Stimulated activated CD4-positive, alpha-beta T cell treated with anti-CD3 and anti-CD28 coated beads, Interleukin-1b, Interleukin-23, amount 100 ng/mL, for 1 hour (primary cell): ENCODE data around the gene LRRC47.
"Not testable (repeated sequence)": the region's sequence is repeated elsewhere in the genome, so short reads cannot be mapped to it uniquely, and the experiment has no call there.

Experiments
- DNase-seq, 2 donors: peaks; one replicate each; pipeline ENCODE4 v3.0.0-alpha.2; 2020; ENCODE audit warnings: low read depth in 2 of 2

LRRC47 gene

GRCh38 chr1:3772027-3772714 lies 24.1 kb downstream of the LRRC47 start:
- DNase-seq = peak; percentile 67 to 77

DNA sequence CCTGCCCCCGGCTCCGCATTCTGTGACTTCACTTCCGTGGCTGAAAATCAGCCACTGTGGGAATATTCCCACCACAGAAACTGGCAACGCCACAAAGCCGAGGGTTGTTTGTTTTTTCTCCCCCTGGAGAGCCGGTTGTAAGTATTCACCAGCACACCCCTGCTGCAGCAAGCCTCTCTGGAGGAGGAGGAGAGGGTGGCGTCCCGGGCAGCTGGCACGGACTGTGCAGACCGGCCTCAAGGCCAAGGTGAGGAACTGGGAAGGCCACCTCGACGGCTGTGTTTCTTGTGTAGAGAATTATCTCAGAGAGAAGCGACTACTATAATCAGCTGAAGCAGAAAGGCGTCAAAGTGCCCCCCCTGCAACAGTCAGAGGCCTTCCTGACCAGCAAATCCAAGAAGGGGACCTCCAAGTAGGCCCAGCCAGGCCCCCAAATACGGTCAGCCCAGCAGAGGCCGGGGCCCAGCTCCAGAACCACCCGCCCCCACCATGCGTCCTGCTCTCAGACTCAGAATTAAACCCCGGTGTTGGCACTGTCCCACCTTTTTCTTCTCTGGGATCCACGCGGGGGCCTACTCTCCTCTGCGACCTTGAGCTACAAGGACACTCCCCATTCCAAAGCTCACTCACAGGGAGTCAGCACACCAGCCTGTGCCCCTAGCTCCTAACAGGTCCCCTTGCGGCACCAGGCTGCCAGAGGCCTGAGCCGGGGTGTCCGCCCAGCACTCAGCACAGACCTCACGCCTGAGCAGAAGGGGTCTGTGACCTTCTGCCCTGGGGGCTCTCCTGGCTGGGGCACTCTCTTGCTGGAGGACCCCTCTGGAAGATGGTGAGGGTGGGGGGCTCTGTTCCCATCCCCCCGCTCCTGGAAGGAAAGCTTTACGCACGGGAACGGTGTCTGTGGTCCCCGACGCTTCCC lies 24.9 kb downstream of the LRRC47 start:
- DNase-seq = no peak

DNA sequence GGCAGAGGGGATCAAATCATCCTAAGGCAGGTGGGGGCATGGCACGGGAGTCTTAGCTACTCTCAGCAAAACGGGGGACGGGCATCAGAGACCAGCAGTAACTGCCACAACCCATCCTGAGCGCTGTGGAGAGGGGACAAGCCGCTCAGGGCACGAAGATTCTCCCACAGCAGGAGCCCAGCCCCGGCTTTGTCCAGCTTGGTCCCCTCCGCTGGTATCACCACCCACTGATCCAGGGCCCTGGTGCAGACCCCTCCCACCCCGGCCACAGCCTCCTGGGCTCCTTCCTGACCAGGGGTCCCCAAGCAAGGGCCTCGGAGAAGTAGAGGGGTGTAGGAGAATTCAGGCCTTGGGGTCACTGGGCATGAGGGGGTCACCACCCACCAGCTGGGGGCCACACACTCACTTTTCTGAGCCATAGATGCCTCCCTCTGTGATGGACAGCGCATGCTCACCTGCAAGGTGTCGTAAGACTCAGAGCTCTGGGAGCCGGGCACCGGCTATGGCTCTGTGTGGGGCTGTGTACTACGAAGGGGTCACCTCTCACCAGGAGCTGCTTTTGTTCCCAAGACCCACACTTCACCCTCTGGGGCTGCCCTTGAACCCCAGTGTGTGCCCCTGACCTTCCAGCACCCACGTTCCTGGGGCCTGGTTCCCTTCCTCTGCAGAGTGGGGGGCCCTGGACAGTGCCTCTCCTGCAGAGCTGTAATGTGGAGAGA lies 26.1 kb downstream of the LRRC47 start:
- no peak for DNase-seq

DNA sequence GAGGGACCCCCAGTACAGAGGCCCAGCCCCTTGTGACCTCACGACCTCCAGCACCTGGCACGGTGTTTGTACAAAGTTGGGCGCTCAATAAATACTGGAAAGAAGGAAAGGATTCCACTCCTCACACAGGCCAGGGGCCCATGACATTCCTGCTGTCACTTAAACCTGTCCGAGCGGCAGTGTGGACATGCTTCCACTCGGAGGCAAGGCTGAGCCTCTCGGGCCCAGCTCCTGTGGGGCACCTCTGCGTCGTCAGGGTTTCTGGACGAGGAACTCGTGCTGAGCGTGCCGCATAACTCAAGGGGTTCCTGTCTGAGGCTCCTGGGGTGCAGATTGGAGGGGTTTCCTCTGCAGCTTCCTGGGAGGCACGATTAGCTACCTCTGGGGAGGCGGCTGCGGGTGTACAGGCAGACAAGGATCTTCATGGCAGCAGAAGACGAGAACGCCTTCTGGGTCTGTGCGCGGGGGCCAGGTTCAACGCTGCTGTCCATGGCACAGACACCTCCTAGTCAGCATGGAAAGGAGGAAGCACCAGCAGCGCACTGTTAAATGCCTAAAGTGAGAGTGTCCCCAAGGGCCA lies 27.4 kb downstream of the LRRC47 start:
- DNase-seq = no peak

DNA sequence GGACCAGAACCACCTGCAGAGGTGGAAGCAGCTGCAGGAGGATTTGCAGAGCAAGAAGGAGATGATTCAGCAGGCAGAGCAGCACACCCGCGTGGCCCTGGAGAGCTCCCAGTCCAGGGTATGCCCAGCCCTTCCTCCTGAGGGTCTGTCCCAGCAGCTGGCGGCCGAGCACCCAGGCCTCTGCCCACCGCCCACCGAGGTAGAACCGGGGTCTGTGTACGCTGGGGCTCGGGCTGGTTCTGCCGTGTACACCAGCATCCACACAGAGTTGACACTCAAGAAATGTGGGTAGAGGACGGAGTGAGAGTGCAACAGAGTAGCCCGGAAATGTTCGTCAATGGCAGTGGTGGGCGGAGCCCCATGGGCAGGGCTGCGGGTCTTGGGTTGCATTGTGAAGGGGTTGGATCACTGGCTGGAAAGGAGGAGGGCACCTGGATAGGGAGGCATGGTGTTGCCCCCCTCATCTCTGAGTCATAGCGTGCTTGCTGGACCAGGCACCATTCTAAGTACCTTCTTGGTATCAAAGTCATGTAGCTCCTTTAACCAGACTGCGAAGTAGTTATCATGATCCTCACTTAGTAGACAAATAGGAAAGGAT lies 28.9 kb downstream of the LRRC47 start:
- DNase-seq = no peak

DNA sequence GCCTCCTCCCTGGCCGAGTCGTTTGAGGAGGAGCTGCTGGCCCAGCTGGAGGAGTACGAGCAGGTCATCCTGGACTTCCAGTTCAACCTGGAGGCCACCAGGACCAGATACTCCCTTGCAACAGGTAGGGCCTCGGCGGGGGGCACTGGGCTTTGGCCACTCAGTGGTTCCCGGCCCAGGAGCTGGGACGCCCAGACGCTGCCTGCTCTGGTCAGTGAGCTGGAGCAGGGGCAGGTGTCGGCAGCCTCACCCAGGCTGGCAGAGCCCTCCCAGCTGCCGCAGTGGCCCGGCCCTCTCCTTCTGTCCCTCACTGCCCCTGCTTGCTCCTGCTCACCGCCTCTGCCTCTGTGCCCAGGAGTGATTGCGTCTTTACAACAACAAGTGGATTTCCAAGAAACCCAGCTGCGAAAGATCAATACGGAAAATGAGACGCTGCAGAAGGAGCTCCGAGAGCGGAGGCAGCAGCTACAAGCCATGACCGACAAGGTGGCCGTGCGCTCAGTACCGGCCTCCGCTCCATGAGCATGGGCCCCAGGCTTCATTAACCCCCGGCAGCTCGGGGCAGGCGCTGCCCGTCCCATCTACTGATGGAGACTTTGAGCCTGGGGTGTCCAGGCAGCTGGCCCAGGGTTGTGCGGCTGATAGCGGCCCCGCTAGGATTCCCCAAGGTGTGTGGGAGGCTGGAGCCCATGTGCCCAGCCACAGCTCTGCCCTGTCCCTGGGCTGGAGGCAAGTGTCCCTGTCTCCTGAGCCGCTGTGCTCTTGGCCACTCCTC lies 32.8 kb downstream of the LRRC47 start:
- DNase-seq = no peak

DNA sequence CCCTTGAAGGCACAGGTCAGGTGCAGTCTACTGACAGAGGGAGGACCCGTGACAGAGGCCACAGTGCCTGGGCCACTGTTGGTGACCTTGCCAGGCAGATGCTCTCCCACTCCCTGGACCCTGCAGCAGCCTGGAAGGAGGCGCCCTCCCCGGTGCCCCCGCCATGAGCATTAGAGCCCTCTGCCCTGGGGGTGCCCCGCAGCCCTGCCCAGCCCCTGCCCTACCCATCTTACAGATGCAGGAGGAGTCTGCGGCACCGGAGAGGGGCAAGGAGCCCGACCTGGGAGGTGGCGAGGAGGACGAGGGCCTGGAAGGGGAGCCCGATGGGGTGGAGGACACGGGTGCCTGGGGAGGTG lies 33.4 kb downstream of the LRRC47 start:
- DNase-seq = no peak

DNA sequence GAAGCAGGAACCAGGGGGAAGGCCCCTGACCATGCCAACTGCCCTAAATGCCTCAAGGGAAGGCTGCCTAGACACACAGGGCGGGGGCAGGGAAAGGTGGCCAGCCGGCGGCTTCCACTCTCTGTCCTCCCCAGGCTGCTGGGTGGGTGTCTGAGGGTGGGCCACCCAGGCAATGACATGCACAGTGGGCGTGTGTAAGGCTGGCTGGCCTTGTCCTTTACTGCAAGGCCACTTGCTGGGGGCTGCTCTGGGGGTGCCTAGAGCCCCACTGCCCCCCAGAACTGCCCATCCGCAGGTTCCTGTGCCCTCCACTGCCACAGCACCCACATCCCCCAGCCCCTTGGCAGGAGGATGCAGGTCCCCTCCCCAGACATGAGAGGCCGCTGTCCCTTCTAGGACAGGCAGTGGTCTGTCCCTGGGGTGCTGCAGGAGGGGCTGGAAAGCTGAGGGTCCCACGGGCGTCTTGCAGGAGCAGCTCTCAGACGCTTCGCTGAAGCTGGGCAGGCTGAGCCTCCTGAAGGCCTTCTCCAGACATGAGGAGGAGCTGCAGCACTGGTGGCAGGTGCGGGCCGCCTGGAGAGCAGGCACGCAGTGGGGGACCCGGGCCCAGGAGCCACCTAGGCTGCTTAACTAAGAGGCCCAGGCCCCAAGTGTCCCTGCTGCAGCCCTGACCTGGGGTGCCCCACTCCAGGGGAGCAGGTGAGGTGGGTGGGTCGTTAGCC lies 34.0 kb downstream of the LRRC47 start:
- no peak for DNase-seq

DNA sequence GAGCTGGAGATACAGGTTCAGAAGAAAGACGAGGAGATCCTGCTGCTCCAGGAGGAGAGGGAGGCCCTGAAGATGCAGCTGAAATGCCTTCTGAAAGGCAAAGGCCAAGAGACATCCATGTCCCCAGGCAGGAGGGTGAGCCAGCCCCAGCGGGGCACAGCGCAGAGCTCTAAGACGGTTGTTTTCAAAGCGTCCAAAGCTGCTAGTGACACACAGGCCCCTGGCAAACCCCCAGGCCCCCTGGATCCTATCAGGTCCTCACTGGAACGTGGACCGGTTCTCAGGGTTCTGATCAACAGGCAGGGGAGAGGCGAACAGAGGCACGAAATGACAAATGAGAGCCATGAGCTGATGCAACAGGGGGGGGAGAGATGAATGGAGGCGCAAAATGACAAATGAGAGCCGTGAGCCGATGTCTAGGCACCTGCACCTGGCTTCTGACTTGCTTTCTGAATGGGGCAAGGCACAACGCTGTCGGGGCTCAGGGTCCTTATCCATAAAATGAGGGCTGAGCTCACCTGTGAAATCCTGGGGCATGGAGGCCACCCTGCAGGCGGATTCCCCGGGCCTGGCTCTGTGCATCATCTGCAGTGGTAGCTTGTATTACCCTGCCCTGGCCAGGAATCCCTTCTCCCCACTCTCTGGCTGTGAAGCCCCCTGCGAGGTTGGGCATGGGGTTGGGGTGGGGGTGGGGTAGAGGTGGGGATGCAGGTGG lies 34.8 kb downstream of the LRRC47 start:
- no peak for DNase-seq

GRCh38 chr1:3759796-3760195 lies 36.5 kb downstream of the LRRC47 start:
- DNase-seq = no peak

GRCh38 chr1:3759164-3759563 lies 37.1 kb downstream of the LRRC47 start:
- no peak for DNase-seq

DNA sequence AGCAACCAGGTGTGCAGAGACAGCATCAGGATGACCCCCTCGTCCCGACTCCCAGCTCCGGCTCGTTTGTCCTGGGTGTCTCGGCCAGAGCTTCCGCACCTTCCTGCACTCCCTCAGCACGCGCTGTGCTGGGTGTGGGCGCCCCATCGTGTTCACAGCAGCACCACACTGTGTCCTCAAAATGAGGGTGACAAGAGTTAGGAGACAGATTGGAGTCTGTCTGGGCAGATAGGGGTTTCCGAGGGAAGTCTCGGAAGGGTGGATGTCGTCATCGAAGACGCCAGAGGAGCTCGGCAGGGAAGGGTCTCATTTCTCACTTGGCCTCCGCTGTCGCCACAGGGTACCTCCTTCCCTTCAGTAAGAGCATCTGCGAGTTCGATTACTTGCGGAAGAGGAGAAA lies 39.9 kb downstream of the LRRC47 start:
- DNase-seq = no peak

DNA sequence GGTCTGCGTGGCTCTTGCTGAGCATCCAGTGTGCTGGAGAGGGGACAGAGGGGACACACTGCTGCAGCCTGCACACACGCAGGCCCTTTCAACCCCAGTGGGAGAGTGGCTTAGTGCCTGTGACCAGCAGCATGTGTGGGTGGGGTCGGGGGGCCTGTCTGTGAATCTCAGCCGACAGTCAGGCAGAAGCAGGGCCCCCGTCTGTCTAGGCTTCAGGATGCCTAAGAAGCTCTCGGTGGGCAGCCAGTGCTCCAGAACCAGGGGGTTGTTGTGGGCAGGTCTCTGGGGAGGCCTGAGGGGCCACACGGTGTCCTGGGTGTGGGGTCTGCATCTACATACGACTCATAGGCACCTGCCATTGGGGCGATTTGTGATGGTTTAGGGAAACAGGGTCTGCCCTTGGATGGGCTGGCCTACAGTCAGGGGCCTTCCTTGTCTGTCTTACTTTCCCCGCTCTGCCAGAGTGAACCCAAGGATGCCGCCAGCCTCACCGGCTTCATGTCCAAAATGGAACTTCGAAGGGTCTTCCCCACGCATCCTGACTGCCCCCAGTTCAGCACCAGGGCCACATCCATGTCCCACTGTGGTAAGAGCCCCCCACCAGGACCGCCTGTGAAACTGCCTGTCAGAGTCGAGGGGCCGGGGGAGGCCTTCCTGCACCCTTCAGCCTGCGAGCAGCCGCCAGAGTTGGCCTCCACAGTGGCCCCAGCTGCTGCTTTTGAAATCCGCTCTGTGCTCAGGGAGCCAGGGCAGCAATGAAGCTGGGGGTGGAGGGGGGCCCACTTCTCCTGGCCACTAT lies 42.4 kb downstream of the LRRC47 start:
- no peak for DNase-seq

DNA sequence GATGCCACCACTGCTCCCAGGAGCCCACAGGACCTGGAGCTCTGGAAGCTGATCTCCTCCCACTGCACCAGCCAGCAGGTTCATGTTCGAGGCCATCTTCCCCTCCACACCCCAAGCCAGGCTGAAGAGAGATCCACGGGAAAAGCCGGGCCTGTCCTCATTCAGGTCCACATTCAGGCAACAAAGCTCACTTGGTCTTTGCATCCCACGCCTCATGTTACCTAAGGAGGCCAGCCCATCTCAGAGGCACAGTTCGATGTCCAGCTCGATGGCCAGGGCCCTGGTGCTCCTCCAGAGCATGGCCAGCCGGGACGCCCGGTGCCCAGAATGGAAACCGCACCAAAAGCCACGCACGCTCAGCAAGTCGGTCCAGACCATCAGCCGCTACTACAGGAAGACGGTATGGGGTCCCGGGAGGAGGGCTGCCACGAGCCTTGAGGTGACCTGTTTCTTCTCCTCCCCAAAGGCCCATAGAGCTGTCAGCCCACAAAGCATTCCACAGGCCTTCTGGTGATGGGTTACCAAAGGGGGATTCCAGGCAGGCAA lies 43.8 kb downstream of the LRRC47 start, which contains the start of gene CCDC27:
Gene CCDC27, plus strand, starts transcription at position 51 of the 546 bp plus-strand sequence. Its CDS starts 32 bp downstream, at position 83.
- DNase-seq = no peak

GRCh38 chr1:3750741-3751140 lies 45.6 kb downstream of the LRRC47 start:
- no peak for DNase-seq

DNA sequence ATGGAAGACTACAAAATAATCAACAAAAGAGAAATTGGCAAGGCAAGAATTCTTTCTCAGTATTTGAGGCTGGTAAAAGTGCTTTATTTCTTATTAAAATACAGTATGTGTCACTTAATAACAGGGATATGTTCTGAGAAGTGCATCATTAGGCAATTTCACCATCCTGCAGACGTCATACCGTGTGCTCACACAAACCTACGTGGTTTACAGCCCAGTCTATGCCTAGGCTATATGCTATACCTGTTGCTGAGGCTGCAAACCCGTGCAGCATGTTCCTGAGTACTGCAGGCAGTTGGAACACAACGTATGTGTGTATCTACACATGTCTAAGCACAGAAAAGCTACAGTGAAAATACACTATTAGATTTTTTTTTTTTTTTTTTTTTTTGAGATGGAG lies 46.8 kb downstream of the LRRC47 start:
- DNase-seq = no peak

GRCh38 chr1:3748316-3748900 lies 47.9 kb downstream of the LRRC47 start:
- DNase-seq = not testable (repeated sequence)

- DNase-seq = no peak
These were observed 48.4 kb downstream of the LRRC47 start for GRCh38 chr1:3747903-3748302.
